GF-D8 (cell line): ENCODE results near the gene ANXA4.
"Not testable (repeated sequence)": the region's sequence is repeated elsewhere in the genome, so short reads cannot be mapped to it uniquely, and the experiment has no call there.

Experiments
- DNase-seq: peaks from one replicate; lab custom pipeline; 2025; lab: John Stamatoyannopoulos, UW

The ANXA4 gene

DNA sequence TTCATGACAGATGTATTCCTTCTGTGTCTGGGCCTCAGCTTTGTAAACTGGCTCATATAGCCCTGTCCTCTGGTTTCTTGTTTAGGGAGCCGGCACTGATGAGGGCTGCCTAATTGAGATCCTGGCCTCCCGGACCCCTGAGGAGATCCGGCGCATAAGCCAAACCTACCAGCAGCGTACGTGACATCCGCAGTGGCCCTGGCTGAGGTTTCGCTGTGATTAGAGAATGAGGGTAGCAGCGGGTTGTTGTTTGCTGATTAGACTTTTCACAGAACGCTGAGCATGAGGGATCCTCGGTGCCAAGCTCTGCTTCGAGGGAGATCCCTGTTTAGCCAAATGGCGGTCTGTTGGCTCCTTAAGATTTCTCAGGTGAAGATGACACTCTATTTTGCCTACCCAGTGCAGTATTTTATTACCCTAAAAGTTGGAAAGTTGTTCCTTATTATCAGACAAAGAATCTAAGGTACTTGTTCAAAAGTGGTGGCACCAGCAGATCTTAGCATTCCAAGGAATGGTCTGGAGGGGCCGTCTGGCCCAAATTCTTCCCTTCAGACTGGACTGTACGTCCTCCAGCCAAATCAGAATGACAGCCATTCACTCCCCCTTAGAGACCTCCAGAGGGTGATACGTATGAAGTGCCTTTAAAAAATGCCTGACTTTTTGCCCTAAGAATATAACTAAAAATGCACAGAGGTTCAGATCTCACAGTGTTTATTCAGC is 66.0 kb downstream of the ANXA4 start:
- no peak for DNase-seq

- DNase-seq, result no peak
These were observed 68.6 kb downstream of the ANXA4 start for GRCh38 chr2:69810550-69810949.

GRCh38 chr2:69811018-69811417 is 69.1 kb downstream of the ANXA4 start:
- DNase-seq, result no peak

- DNase-seq, result no peak
These were observed 69.7 kb downstream of the ANXA4 start for GRCh38 chr2:69811591-69811990.

DNA sequence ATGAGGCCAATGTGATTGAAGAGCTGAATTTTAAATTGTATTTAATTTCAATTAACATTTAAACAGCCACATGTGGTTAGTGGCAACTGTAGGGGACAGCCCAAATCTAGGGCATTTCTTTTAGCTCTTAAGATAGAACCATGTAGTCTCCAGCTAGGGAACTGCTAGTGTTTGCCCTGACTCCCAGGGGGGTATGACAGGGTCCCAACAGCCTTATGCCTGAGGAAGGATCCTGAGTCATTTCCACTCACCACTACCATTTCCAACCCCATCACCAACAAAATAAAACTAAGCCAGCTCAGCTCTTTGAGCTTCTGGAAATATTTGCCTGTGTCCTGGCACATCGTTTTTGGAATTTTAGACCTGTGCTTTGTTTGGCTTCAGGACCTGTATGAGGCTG is 73.8 kb downstream of the ANXA4 start:
- no peak for DNase-seq

DNA sequence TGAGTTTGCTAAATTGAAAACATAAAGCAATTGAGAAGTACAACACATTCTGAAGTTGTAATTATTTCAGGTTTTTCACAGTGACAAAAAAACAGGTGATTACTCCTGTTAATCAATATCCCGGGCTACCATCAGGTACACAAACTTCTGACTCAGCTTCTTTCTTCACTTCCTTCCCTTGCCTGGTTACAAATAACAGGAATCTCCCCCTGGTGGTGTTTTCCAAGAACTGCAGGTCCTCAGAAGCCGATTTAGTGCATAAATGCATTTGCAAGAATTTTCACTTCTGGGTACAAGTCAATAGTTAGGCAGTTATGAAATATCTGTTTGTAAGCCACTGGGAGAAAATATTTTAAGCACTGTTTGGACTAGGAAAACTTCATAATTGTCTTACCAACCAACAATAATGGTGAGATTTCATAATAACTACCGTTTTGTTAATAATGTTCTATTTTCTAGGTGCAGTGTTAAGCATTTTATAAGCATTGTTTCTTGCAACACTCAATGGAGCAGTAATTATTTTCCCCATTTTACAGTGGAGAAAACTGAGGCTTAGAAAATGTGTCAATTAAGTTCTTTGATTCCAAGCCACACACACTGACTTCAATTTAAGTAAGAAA is 75.1 kb downstream of the ANXA4 start:
- DNase-seq, result peak; percentile 57

- DNase-seq, result no peak
These were observed 76.0 kb downstream of the ANXA4 start for GRCh38 chr2:69817729-69818501.

DNA sequence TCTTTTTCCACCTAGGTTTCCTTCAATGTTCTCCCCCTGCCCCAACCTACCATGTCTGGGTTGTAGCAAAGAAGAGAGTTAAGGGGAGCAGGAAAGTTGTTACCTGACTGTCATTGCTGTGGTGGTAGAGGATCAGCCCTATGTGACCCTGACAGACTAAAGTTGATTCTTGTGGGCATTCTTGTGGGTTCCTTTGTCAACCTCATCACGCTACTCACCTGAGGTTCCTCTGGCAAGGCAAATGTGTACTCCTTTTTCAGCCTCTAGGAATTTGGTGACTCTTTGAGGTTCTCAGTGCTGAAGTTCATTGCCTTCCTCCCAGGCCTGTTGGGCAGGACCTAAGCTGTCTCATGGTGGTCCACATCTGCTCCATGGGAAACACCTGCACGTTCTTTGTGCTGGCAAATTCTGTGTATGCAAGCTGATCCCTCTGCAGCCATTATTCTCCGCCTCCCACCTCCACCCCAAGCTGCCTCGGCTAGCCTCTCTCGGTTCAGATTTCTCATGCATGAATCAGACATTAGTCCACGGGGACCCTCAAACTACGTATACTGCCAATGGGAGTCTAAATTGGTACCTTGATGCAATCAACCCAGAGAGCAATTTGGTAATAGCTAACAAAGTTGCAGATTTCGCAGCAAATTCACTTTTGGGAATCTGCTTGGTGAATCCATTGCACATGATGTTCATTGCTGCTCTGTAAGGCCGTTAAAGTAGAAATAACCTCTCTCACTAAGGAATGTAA is 86.0 kb downstream of the ANXA4 start:
- no peak for DNase-seq

DNA sequence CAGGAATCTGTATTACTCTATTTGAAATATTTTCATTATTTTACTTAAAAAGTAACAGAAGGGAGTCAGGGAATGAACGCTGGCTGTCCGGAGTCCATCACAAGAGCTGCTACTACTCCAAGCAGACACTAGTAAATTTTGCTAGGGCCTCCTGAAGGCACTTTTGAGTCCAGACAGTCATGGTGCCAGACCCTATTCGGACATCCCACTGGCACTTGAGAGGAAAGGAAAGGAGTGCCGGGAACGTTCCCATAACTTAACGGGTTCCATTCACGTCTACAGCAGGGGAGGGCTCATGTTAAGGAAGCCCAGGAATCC is 87.0 kb downstream of the ANXA4 start:
- DNase-seq, result peak; percentile 49

GRCh38 chr2:69829256-69830044 is 87.5 kb downstream of the ANXA4 start, which contains the start of gene GMCL1:
Gene GMCL1 (plus strand): TSS chr2:69829660. CDS start chr2:69829893, 233 bp downstream.
- peak; percentile 80 for DNase-seq

GRCh38 chr2:69830045-69830905 is 88.3 kb downstream of the ANXA4 start:
- DNase-seq, result peak; percentile 25

- not testable (repeated sequence) for DNase-seq
These were observed 88.9 kb downstream of the ANXA4 start for GRCh38 chr2:69830906-69831241.

- no peak for DNase-seq
These were observed 89.5 kb downstream of the ANXA4 start for GRCh38 chr2:69831354-69831905.

GRCh38 chr2:69833752-69834151 is 91.8 kb downstream of the ANXA4 start:
- no peak for DNase-seq

DNA sequence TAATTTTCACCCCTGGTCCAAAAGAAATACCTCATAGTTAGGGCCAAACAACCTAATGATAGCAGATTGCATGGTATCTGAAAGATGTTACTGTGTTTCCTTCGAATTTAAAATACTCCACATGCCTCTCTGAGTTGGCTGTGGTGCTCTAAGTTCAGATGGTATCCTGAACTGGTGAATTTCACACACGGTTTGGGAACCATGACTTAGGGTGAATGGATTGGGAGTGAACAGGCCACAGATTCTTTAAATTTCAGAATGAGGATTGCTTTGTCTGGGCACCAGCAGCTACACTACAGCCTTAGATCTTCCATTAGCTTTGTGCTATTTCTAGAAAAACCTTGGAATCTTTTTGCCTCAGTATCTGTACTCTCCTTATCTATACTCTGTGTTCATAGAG is 93.7 kb downstream of the ANXA4 start:
- no peak for DNase-seq

GRCh38 chr2:69836316-69836715 is 94.4 kb downstream of the ANXA4 start:
- DNase-seq, result no peak

GRCh38 chr2:69837533-69837932 is 95.6 kb downstream of the ANXA4 start:
- DNase-seq, result no peak

GRCh38 chr2:69843993-69844392 is 102.1 kb downstream of the ANXA4 start:
- no peak for DNase-seq

DNA sequence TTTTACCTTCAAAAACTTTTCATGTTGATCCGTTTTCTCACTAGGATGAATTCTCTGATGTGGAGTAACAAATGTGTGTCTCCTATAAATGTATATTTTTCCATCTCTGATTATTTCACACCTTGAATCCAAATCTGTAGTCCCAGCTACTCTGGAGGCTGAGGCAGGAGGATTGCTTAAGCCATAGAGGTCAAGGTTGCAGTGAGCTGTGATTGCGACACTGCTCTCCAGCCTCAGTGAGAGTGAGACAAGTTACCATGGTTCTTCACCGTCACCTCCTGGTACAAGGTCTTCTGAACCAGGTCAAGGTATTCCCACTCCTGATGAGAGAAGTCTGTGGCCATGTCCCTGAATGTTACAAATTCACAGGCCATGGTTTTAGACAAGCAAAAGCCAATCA is 102.6 kb downstream of the ANXA4 start:
- no peak for DNase-seq
